GM10266 (cell line): ENCODE measurements around the gene GDF9.

Experiments used
- DNase-seq: peaks from one replicate; pipeline ENCODE4 v3.0.0; 2012; ENCODE audit errors: extremely low spot score
- TF ChIP-seq, protein P1 (sequence below): IDR thresholded peaks from 2 replicates; pipeline ENCODE4 v1.5.1; 2012; ENCODE audit warnings: mild to moderate bottlenecking, low read depth; ENCODE audit not compliant: control insufficient read depth, insufficient read depth; ENCODE audit errors: missing control alignments

The GDF9 gene

DNA sequence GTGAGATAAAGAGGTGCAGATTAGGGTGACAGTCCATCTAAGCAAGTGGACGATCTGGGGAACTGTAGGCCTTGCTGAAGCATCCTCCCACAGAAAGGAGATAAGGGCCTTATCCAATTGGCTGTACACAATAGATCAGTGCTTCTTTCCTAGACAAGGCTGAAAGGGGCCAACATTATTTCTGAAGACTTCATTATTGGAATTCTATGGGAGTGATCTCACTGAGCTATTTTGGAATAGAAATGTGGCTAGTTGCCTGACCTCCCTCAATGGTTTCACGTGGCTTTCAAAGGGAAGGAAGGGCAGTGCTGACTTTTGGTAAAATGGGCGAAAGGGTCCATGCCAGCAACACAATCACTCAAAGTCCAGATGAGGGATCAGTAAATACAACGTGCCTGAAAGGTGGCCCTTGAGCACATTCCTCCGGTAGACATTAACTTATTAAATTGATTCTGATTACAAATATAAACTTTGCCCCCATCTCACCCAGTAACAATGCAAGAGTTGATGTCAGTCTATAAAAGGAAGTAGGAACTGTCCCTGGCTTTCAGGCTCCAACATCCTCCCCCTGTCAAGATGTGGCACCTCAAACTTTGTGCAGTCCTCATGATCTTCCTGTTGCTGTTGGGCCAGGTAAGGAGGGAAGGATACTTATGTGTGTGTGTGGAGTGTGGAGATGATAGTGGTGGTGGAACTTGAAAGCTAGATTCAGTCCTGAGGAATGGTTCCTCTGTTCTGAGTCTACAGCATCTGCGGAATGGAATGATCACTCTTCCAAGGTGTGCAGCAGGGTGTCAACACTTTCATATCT is 7.1 kb upstream of the GDF9 start, which contains the start of gene LEAP2:
Gene LEAP2 (plus strand): TSS at position 550 of the 811 bp plus-strand sequence. CDS start 27 bp downstream, at position 577.
- no peak for DNase-seq
- TF ChIP-seq, protein P1, sequence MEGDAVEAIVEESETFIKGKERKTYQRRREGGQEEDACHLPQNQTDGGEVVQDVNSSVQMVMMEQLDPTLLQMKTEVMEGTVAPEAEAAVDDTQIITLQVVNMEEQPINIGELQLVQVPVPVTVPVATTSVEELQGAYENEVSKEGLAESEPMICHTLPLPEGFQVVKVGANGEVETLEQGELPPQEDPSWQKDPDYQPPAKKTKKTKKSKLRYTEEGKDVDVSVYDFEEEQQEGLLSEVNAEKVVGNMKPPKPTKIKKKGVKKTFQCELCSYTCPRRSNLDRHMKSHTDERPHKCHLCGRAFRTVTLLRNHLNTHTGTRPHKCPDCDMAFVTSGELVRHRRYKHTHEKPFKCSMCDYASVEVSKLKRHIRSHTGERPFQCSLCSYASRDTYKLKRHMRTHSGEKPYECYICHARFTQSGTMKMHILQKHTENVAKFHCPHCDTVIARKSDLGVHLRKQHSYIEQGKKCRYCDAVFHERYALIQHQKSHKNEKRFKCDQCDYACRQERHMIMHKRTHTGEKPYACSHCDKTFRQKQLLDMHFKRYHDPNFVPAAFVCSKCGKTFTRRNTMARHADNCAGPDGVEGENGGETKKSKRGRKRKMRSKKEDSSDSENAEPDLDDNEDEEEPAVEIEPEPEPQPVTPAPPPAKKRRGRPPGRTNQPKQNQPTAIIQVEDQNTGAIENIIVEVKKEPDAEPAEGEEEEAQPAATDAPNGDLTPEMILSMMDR = no peak

DNA sequence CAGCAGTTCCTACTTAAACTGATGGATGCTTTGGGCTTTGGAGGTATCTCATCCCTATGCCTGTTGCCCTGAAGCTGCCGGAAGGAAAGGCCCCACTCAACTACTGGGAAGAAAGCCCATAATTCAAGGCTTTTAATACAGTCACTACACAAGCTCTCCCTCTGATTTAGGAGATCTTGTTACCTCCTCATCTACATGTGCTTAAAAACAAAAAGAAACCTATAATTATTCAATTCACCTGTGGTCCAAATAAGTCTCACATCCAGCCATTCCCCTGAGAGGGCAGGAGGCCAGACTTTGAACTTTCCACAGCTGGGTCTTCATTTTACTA is 6.5 kb upstream of the GDF9 start:
- TF ChIP-seq, protein P1 = no peak

DNA sequence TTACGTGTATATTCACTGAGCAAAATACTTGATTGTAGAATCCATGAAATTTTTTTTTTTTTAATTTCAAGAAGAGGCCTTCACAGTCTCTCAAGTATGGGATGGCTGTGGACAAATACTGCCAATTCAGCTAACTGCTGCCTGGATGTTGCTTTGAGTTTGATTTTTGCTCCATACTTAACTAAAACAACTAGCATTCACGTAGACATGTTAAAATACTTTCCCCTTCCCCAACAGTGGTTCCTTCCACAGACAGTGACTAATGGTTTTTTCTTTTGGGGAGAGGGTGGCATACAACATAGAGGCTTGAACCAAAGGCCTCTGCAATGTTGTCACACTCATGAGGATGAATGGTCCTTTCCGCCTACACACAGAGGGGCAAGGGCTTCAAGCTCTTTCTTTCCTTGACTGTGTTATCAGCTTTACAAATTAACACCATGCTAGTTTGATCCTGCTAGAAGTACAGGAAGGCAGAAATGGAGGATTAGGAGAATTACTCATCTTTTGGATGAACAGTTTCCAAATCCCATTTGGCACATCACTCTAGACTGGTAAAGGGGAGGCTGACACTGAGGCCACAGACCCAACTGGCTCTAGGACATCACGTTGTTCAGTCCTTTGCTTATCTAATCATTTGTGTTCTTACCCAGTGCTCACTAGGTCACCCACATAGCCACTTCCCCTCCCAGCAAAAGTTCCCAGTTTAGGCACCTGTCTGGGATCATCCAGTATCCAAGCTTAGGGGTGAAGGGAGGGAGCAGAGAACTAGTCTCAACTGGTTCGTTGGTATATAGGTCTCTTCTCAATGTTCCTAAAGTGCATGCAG is 5.4 kb upstream of the GDF9 start:
- no peak for DNase-seq

More for the DNA sequence above, 6.5 kb upstream of the GDF9 start:
- DNase-seq = no peak

DNA sequence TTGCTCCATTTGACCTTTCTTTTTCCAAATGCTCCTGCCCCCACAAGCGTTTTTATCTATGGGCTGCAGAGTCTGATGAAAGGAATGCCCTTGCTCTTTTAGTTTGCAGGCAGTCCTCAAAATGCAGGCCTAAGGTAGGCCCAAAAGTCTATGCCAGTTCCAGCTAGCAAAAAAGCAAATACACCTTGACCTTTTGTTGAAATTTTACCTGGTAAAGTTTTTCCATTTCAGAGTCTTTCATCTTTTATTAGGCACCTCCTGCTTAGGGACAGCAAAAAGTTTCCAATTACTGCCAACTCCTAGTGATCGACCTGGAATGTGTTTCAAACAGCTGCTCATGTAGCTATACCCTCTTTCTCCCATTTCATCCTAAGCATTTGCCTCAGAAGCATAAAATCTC is 4.5 kb upstream of the GDF9 start:
- TF ChIP-seq, protein P1 = no peak
- DNase-seq = no peak

More for the DNA sequence above, 5.4 kb upstream of the GDF9 start:
- TF ChIP-seq, protein P1 = no peak

DNA sequence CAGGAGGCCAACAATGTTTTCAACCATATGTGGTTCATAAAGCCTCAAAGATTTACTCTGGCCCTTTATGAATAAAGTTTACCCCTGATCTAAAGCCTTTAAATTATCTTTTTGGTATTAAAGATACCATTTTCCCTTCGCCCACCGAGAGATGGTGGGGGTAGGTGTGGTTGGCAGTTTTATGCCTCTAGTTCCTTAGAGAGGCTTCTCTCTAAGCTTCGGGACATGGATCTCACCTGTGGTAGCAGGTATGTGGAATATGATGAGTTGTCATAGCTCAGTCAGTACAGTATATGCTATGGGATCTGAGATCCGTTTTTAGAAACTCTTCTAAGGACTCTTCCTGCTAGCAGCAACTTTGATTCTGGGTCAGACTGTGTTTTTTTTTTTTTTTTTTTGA is 2.5 kb upstream of the GDF9 start:
- TF ChIP-seq, protein P1 = no peak
- no peak for DNase-seq

DNA sequence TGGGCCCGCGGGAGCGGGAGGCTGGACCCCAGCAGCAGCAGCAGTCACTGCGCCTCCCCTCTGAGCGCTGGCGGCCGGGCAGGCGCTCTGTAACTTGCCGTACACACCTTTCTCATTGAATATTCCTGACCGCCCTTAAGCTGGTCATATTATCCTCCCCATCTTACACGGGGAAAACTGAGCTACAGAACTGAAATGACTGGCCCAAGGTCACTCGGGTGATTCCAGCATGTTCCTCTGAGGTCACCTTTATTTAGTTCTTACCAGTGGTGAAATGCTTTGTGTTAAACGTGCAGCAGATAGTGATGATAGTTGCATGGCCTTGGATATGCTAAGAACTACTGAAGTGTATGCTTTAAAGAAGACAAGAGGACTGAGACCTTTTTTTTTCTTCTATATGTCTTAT is 780 bp upstream of the GDF9 start:
- TF ChIP-seq, protein P1 = no peak
- no peak for DNase-seq
